ENCODE results near the gene TAOK3. TPM values are rescaled to one million over a fixed set of nuclear protein-coding genes. Genes with fewer than 3 reads are reported as not detected.
"Not testable (repeated sequence)": the region's sequence is repeated elsewhere in the genome, so short reads cannot be mapped to it uniquely, and the experiment has no call there.

TAOK3 gene
- total RNA-seq, 2 experiments from 2014 or later, result 46.0 to 47.1 TPM

DNA sequence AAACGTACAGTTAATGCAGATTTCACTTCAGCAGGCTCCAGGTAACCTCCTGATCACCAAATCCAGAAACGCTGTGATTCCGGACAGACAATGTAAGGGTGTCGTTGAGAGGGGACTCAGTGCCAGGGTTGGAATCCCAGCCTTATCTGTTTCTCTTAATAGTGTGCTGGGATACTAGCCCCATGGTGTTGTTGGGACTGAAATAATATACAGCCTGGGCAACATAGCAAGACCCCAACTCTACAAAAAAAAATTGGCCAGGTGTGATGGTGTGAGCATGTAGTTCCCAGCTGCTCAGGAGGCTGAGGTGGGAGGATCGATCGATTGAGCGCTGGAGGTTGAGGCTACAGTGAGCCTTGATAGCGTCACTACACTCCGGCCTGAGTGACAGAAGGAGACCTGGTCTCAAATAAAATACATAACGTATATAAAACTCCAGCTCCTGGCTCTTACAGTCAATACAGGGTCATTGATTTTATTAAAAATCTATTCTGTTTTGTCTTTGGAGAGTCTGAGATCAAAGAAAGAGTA lies 235.5 kb downstream of the TAOK3 start:
- no peaks in the 10 kb centered on the region for H3K27me3 Mint-ChIP-seq
- DNase-seq, result no peak
- peak overlapping the region; percentile 83 for H3K27ac Mint-ChIP-seq
- peaks cover 27% of the 10 kb centered on the region for H3K4me1 Mint-ChIP-seq (ENCODE audit: low read depth)
- ChIA-PET POLR2A (interaction anchor here (1.5 to 2.1 kb wide), 5 partner anchors 10 to 241 kb away, joined by 4 to 10 read pairs (median 6); no protein-coding TSS in a partner anchor), CTCF (interaction anchor here (1.1 to 3.2 kb wide), 5 partner anchors 16 to 239 kb away, joined by 3 to 17 read pairs (median 7); partner anchors contain the start of gene SUDS3)
- H3K9me3 Mint-ChIP-seq, result no peaks in the 10 kb centered on the region
- intact Hi-C loops (cut with micrococcal nuclease), result loop anchor here (10.0 kb wide), 1 partner anchor 238 kb away; the partner anchor contains the start of genes SUDS3 and TAOK3
- peaks cover 39% of the 10 kb centered on the region for H3K36me3 Mint-ChIP-seq (ENCODE audit: low read depth)
- peak overlapping the region; percentile 93 for H3K4me3 Mint-ChIP-seq
- no peak for ATAC-seq
- TF ChIP-seq CTCF (IDR thresholded peaks at IDR 0.05), result no peak

- CTCF ChIA-PET, result interaction anchor here (0.7 to 3.2 kb wide), 9 partner anchors 15 to 262 kb away, joined by 3 to 17 read pairs (median 5); partner anchors contain the start of gene SUDS3
- ATAC-seq (peak; percentile 20), DNase-seq (peak; percentile 71)
- Mint-ChIP-seq H3K36me3 (ENCODE audit: low read depth) (peaks cover 36% of the 10 kb centered on the region), H3K27me3 (no peaks in the 10 kb centered on the region), H3K27ac (peak overlapping the region; percentile 83), H3K4me1 (ENCODE audit: low read depth) (peaks cover 31% of the 10 kb centered on the region), H3K4me3 (peak overlapping the region; percentile 93), H3K9me3 (no peaks in the 10 kb centered on the region)
- TF ChIP-seq CTCF (IDR thresholded peaks at IDR 0.05), result no peak
- POLR2A ChIA-PET, result interaction anchor here (0.6 to 2.5 kb wide), 14 partner anchors 11 to 1579 kb away, joined by 3 to 16 read pairs (median 4); partner anchors contain the start of genes PRKAB1 and WSB2
- intact Hi-C loops (cut with micrococcal nuclease), result loop anchor here (10.0 kb wide), 1 partner anchor 238 kb away; the partner anchor contains the start of genes SUDS3 and TAOK3
Observed at GRCh38 chr12:118136559-118137003, 236.1 kb downstream of the TAOK3 start.

DNA sequence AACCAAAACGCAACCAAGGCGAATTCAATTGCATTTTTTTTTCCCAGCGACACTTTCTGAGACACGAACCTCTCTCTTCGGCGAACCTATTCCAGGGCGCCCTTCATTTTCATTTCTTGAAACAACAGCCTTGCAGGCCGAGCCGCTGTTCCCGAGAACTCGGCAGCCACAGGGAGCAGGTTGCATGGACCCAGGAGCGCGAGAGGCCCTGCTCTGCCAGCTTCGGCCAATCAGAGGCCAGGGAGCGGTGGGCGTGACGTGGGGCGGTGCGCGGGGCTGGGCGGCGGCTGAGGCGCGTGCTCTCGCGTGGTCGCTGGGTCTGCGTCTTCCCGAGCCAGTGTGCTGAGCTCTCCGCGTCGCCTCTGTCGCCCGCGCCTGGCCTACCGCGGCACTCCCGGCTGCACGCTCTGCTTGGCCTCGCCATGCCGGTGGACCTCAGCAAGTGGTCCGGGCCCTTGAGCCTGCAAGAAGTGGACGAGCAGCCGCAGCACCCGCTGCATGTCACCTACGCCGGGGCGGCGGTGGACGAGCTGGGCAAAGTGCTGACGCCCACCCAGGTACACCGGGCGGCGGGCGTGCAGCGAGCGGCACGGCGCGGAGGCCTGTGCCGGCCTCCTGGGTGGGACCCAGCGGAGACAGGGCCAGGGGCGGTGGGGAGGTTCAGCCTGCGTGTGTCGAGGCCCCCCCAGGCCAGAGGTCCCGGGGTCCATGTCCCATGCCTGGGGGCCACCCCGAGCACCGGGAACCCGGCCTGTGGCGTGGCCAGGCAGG lies 236.7 kb downstream of the TAOK3 start, which contains the start of gene PEBP1:
Gene PEBP1, plus strand, starts transcription at position 337 of the 771 bp plus-strand sequence. Its CDS starts 86 bp downstream, at position 423.
- ATAC-seq, result peak; percentile 99
- peak within 1 kb of the TSS; percentile 91 for H3K27ac Mint-ChIP-seq

GRCh38 chr12:118129436-118129835 lies 243.3 kb downstream of the TAOK3 start:
- H3K9me3 Mint-ChIP-seq, CTCF ChIA-PET: not testable (repeated sequence)

More for the DNA sequence above, 236.7 kb downstream of the TAOK3 start, which contains the start of gene PEBP1:
- H3K4me3 Mint-ChIP-seq, result peak within 1 kb of the TSS; percentile 93
- POLR2A ChIA-PET, result interaction anchor here (0.6 to 2.5 kb wide), 16 partner anchors 11 to 1578 kb away, joined by 3 to 16 read pairs (median 4); partner anchors contain the start of genes PRKAB1 and WSB2
- peaks cover 31% of the 10 kb centered on the region for H3K4me1 Mint-ChIP-seq (ENCODE audit: low read depth)
- TF ChIP-seq CTCF (IDR thresholded peaks at IDR 0.05), result no peak
- peak; percentile 95 for DNase-seq
- CTCF ChIA-PET, result interaction anchor here (0.7 to 3.2 kb wide), 8 partner anchors 15 to 261 kb away, joined by 3 to 17 read pairs (median 6); partner anchors contain the start of gene SUDS3
- H3K9me3 Mint-ChIP-seq, result no peaks in the 10 kb centered on the region
- peaks cover 31% of the 10 kb centered on the region for H3K36me3 Mint-ChIP-seq (ENCODE audit: low read depth)
- H3K27me3 Mint-ChIP-seq, result no peaks in the 10 kb centered on the region
- intact Hi-C loops (cut with micrococcal nuclease), result loop anchor here (10.0 kb wide), 1 partner anchor 239 kb away; the partner anchor contains the start of genes SUDS3 and TAOK3

GRCh38 chr12:118127867-118128266 lies 244.8 kb downstream of the TAOK3 start:
- DNase-seq (no peak), ATAC-seq (no peak)
- no peaks in the 10 kb centered on the region for H3K9me3 Mint-ChIP-seq
- CTCF ChIA-PET, result interaction anchor here (0.9 to 1.4 kb wide), 2 partner anchors 12 to 54 kb away, joined by 3 to 4 read pairs; no protein-coding TSS in a partner anchor
- no peak overlapping the region for H3K4me3 Mint-ChIP-seq
- peaks cover 1% of the 10 kb centered on the region for H3K36me3 Mint-ChIP-seq (ENCODE audit: low read depth)
- POLR2A ChIA-PET, result interaction anchor here (1.1 kb wide), 1 partner anchor 15 kb away, joined by 4 read pairs; no protein-coding TSS in a partner anchor
- no peaks in the 10 kb centered on the region for H3K27me3 Mint-ChIP-seq
- intact Hi-C loops (cut with micrococcal nuclease), result no loop called here
- no peak overlapping the region for H3K27ac Mint-ChIP-seq
- peaks cover 4% of the 10 kb centered on the region for H3K4me1 Mint-ChIP-seq (ENCODE audit: low read depth)
- no peak for TF ChIP-seq CTCF (IDR thresholded peaks at IDR 0.05)

More at GRCh38 chr12:118129436-118129835, 243.3 kb downstream of the TAOK3 start:
- POLR2A ChIA-PET; H3K4me3 Mint-ChIP-seq; intact Hi-C loops (cut with micrococcal nuclease); DNase-seq; H3K36me3 Mint-ChIP-seq (ENCODE audit: low read depth); ATAC-seq; H3K27me3 Mint-ChIP-seq; H3K4me1 Mint-ChIP-seq (ENCODE audit: low read depth); H3K27ac Mint-ChIP-seq: not testable (repeated sequence)
